Right kidney (tissue), 9 donors: Measurements from ENCODE around the gene ALKBH3.

Experiments
- DNase-seq: peaks from one replicate; pipeline ENCODE4 v3.0.0-alpha.2; 2016
- long read RNA-seq, 8 donors: transcript quantifications; one replicate each; lab custom pipeline, GENCODE V29; 2026

The ALKBH3 gene
- long read RNA-seq, donor 1, transcript ALKBH3-201 (10 exons, 1,474 nt), result major isoform, 7 of 9 reads
- long read RNA-seq, donor 1, partial matches to known transcripts, result 0 of 9 reads
- long read RNA-seq, donor 1, other reads (novel, unspliced or antisense), result 0 of 9 reads
- long read RNA-seq, donor 2, partial matches to known transcripts, result 0 of 2 reads
- long read RNA-seq, donor 2, other reads (novel, unspliced or antisense), result 0 of 2 reads
- long read RNA-seq, donor 3, result 0 reads
- long read RNA-seq, donor 4, partial matches to known transcripts, result 0 of 1 reads
- long read RNA-seq, donor 4, other reads (novel, unspliced or antisense), result 0 of 1 reads
- long read RNA-seq, donor 5, partial matches to known transcripts, result 0 of 3 reads
- long read RNA-seq, donor 5, other reads (novel, unspliced or antisense), result 0 of 3 reads
- long read RNA-seq, donor 6, partial matches to known transcripts, result 0 of 3 reads
- long read RNA-seq, donor 6, other reads (novel, unspliced or antisense), result 0 of 3 reads
- long read RNA-seq, donor 7, partial matches to known transcripts, result 0 of 3 reads
- long read RNA-seq, donor 7, other reads (novel, unspliced or antisense), result 0 of 3 reads
- long read RNA-seq, donor 8, transcript ALKBH3-201 (10 exons, 1,474 nt), result major isoform, 6 of 6 reads
- long read RNA-seq, donor 8, partial matches to known transcripts, result 0 of 6 reads
- long read RNA-seq, donor 8, other reads (novel, unspliced or antisense), result 0 of 6 reads

- DNase-seq, result peak; percentile 86
These were observed at the start of gene ALKBH3 for GRCh38 chr11:43880640-43881159. Gene ALKBH3, plus strand, starts transcription at chr11:43880831. Its CDS starts 1,822 bp downstream, at chr11:43882653.

GRCh38 chr11:43830928-43831440, 49.6 kb upstream of the ALKBH3 start:
- DNase-seq, result no peak

DNA sequence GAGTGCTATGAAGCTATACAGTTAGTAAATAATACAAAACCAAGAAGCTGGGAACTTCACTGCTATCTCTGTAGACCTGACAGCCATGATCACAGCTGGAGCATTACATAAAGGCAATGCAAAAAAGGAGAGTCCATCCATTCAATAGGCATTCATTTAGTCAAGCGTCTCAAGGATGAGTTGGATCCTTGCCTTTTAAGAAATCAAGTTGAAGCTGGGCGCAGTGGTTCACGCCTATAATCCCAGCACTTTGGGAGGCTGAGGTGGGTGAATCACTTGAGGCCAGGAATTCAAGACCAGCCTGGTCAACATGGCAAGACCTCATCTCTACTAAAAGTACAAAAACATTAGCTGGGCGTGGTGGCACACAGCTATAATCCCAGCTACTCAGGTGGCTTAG, 48.1 kb upstream of the ALKBH3 start:
- no peak for DNase-seq

DNA sequence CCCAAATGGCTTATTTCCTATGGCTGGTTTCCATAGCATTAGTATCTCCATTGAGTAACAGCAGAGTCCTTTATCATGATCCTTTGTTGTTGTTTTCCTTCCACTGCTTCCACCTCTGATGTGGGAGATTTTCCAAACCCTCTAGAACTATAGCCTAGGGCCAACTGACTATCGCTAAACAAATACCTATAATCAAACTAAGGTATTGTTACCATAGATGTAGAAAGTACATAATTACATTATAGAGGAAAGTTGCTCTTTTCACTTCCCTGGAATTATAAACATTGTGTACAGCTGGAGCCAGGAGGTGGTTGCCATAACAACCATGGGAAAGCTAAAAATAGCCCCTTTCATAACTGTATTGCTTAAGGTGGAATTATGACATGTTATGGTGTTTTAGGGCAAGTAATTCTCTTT, 47.0 kb upstream of the ALKBH3 start:
- DNase-seq, result no peak

- DNase-seq, result no peak
These were observed 46.3 kb upstream of the ALKBH3 start for GRCh38 chr11:43834286-43834685.

DNA sequence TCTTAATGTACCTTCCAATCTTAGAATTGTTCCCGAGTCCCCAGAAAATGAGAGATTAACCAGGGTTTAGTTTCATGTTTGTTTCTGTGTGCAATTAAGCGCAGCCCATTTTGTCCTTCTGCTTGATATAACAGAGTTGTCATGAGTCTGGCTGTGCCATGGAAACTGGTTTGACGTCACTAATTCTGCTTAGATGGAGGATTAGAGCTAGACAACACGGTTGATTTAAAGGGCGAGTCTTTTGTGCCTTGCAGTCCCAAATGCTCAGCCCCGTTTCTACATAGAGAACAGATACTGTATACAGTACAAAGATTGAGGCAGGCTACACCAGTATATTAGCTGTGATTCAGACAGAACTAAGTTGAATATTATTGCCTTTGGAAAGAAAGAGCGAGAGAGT, 45.5 kb upstream of the ALKBH3 start:
- DNase-seq, result peak; percentile 13

DNA sequence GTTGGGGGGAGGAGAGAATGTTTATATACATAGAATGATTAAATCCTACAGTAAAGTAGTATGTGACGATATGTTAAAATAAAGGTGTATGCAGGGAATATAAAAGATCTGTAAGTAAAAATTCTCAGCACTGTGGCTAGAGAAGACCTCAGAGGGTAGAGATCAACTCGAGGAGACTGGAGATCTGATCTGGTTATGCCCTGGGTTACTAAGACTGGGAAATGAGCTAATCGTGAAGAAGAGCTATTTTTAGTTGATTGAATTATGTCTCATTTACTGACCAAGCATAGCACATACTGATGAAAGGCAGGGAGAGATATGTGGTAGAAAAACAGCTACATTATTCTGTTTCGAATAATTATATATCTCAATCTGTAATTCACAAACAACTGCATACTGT, 42.8 kb upstream of the ALKBH3 start:
- no peak for DNase-seq

DNA sequence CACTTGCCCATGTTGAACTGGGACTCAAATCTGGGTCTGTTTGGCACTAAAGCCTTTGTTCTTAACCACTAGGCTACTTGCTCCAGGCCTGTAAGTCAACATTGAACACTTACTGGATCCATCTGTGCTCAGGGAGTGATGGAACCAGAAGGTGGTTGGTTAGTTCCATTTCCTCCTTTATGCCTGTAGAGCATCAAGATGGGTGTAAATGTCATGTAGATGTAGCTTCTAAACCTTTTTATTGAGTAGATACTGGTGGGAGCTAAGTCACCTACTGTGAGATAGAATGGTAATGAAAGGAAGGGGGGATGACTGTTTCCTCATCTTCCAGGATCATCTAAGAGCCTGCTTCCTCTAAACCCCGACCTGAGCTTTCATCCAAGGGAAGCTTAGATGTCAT, 38.6 kb upstream of the ALKBH3 start:
- DNase-seq, result no peak

- DNase-seq, result no peak
These were observed 34.8 kb upstream of the ALKBH3 start for GRCh38 chr11:43845816-43846215.

GRCh38 chr11:43852057-43852636, 28.5 kb upstream of the ALKBH3 start:
- DNase-seq, result no peak

DNA sequence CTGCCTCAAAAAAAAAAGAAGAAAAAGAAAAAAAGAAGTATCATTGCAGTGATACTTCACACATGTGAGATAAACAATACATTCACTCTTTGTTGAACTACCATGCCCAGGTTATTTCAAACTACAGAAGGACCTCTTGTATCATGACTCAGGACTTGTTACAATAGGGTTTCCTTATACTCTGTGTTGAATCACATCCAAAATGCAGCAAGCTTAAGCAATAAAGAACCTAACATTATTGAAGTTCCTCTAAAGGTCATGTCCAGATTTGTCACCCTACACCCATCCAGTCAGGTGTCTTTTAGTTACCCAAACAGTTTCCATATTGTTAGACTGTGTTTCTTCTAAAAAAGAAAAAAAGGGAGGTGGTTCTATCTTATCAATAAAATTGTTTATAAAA, 26.9 kb upstream of the ALKBH3 start:
- no peak for DNase-seq

GRCh38 chr11:43856993-43857392, 23.6 kb upstream of the ALKBH3 start:
- DNase-seq, result no peak

- DNase-seq, result no peak
These were observed 19.5 kb upstream of the ALKBH3 start for GRCh38 chr11:43861141-43861540.

- DNase-seq, result no peak
These were observed 14.1 kb upstream of the ALKBH3 start for GRCh38 chr11:43866520-43866919.

DNA sequence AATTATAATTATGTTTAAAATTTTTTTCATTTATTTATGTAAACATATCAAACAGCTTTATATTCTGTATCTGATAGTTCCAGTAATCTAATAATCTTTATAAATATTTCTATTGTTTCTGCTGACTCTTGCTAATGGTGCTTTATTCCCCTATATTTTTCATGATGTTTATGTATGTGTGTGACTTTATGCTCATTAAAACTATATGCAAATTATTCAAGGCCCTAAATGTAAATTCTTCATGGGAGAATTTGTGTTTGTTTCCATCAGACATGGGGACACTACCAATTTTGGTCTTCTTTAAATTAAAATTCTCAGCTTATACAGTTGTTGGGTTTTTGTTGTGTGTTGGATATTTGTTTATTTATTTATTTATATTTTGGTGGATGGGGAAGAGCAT, 13.7 kb upstream of the ALKBH3 start:
- no peak for DNase-seq

- DNase-seq, result no peak
These were observed 11.6 kb upstream of the ALKBH3 start for GRCh38 chr11:43868852-43869567.

DNA sequence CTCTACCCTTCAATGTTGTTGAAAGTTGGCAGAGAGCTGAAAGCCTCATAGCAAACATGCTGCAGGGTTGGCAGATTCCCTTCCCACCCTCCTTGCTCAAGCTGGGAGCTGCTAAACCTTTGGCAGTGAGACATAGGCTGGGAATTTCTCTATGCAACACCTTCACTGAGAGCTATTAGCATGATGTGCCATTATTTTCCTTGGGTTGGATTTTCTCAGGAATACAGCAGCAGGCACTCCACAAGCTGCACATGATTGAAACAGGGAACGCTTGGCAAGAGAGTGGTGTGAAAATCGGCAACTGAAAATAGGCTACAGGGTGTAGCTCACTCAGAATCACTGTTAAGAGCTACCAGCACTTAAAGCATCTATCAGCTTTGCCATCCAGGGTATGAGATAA, 9.6 kb upstream of the ALKBH3 start:
- no peak for DNase-seq

GRCh38 chr11:43872995-43873394, 7.6 kb upstream of the ALKBH3 start:
- no peak for DNase-seq

GRCh38 chr11:43874078-43874477, 6.6 kb upstream of the ALKBH3 start:
- no peak for DNase-seq

- no peak for DNase-seq
These were observed 5.9 kb upstream of the ALKBH3 start for GRCh38 chr11:43874738-43875137.

DNA sequence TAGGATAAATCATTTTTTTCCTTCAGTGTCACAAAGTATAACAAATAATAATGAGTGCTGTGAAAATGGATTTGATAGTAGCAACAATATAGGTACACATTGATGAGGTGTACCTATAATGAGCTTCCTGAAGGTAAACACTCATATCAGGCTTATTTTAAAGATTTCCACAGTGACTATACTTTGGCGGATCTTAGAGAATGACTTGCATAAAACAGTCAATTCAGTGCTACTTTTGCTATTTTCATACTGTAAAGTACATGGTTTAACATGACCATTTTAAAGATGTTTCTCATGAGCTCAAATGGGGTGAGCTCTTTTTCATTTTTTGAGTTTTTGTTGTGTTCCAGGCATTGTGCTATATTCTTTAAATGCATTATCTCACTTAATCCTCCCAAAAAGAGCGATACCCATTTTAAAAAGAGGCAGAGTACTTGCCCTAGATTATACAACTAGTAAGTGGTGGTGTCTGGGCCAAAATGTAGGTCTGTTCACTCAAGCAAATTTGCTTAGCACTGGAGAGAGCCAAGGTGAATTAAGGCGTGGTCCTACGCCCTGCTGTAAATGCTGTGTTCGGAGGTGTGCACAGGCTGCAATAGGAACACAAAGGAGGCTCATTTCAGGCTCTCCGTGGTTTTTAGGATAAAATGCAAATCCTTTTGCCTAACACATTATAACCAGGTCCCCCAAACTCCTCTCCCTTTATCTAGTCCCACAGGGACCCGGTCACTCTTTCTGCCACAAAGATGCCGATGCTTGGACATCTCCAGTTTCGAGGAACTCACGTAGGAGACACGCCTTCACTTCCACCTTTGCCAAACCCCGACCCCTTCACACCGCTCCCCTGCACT, 617 bp upstream of the ALKBH3 start:
- no peak for DNase-seq
